A549 treated with CpdA at 1 μM for 4 hours (cell line): ENCODE results near the gene NSA2. TPM values are rescaled to one million over a fixed set of nuclear protein-coding genes. Genes with fewer than 3 reads are reported as not detected.

Experiments used
- total RNA-seq: library from RNA; stranded (reverse); fragments of 200-300 nt; extraction: Qiagen RNA extraction; gene quantifications from 5 replicates; pipeline ENCODE4 v1.2.3, GENCODE V29; 2022; ENCODE audit warnings: low read depth

Gene NSA2
- total RNA-seq, result 121 to 165 TPM (median 140 TPM) in 5 replicates

DNA sequence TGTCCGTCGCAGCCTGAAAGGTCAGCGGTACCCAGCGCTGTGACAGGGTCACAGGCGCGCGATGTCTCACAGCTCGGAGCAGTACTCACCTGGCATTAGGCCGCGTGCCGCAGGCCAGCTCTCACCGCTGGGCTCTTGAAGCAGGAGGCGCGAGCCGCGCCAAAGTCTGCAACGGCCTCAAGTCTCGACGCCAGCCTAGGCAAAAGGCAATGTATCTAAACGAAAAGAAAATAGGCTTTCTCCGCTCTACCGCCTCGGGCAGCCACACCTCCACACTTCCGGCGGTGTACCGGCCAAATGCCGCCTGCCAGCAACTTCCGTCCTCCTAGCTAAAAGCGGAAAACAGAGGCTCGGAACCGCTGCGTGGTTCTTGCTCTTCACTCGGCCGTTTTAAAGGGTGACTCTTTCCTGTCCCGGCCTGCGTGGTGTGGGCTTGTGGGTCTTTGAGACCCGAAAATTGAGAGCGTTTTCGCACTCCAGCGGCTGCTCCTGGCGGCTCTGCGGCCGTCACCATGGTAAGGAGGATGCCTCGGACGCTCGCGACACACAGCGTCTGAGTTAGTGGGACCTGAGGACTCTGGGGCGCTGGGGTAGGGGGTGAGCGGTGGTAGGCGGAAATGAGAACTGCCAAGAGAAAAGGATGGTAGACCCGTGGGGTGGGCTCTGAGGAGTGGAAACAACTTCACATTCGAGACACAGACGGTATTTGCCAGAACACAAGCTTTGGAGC lies at the start of gene NSA2, which contains the start of gene GFM2:
TSS of gene NSA2 (plus strand) at position 401 of the 730 bp plus-strand sequence. CDS start at position 513, 112 bp downstream.
TSS of gene GFM2 (minus strand) at position 269 of the 730 bp plus-strand sequence. CDS start 3,375 bp downstream, outside the sequence.

Other genes with a start within 250 kb of the NSA2 start
- 13.3 to 15.0 TPM (median 13.8 TPM) in 5 replicates for gene ENC1, start 126.5 kb upstream of the NSA2 start, total RNA-seq
- gene HEXB, start 82.0 kb upstream of the NSA2 start, total RNA-seq, result 120 to 126 TPM (median 125 TPM) in 5 replicates
- 26.2 to 28.2 TPM (median 27.0 TPM) in 5 replicates for gene GFM2, start 132 bp upstream of the NSA2 start, total RNA-seq
- gene FAM169A, start 99.1 kb downstream of the NSA2 start, total RNA-seq, result 4.4 to 7.4 TPM (median 6.2 TPM) in 5 replicates